Fibroblast of lung (primary cell): Measurements from ENCODE around the gene ARHGAP28.

Experiments used
- CTCF ChIP-seq, 2 donors: IDR thresholded peaks in 1 of 2; conservative IDR thresholded peaks in 1 of 2; 1 replicate in 1 of 2; 2 replicates in 1 of 2; pipeline ENCODE4 v1.5.1; 2011 to 2012; ENCODE audit warnings: low read length in 2 of 2, control low read depth in 1 of 2, inconsistent platforms in 1 of 2, low read depth in 1 of 2, mild to moderate bottlenecking in 1 of 2
- EZH2 ChIP-seq: IDR thresholded peaks from 2 replicates; pipeline ENCODE4 v1.5.1; 2012; ENCODE audit warnings: low read length, control low read depth, mild to moderate bottlenecking; ENCODE audit errors: missing control alignments

- TF ChIP-seq CTCF (conservative IDR thresholded peaks at IDR 0.05 in 1 of 2, IDR thresholded peaks at IDR 0.05 in 1 of 2; ENCODE audit: low read depth in 1 of 2, low read length in 2 of 2): no peak
- TF ChIP-seq EZH2: no peak
Observed at GRCh38 chr18:6921571-6921970, 192.1 kb downstream of the ARHGAP28 start.
